Parathyroid adenoma (tissue), 2 donors: ENCODE measurements around the gene GDPD4.

Experiments
- H2AFZ ChIP-seq: fragments of 300-600 bp; sonication (generic); one replicate; pipeline ENCODE4 v1.7.0; 2017; ENCODE audit warnings: antibody characterized with exemption, mild to moderate bottlenecking
- H3K27ac ChIP-seq: fragments of 300-600 bp; sonication (generic); one replicate; pipeline ENCODE4 v1.7.0; 2017
- H3K27me3 ChIP-seq: fragments of 300-600 bp; sonication (generic); one replicate; pipeline ENCODE4 v1.7.0; 2017; ENCODE audit warnings: low read length; ENCODE audit not compliant: control insufficient read depth, insufficient read depth
- H3K36me3 ChIP-seq: fragments of 300-600 bp; sonication (generic); one replicate; pipeline ENCODE4 v1.7.0; 2017; ENCODE audit warnings: low read length; ENCODE audit not compliant: control insufficient read depth, insufficient read depth
- H3K4me1 ChIP-seq: fragments of 300-600 bp; sonication (generic); one replicate; pipeline ENCODE4 v1.7.0; 2017; ENCODE audit warnings: control low read depth
- H3K4me2 ChIP-seq: fragments of 300-600 bp; sonication (generic); one replicate; pipeline ENCODE4 v1.7.0; 2017; ENCODE audit warnings: low read length
- H3K4me3 ChIP-seq: fragments of 300-600 bp; sonication (generic); one replicate; pipeline ENCODE4 v1.7.0; 2017; ENCODE audit warnings: low read depth, low read length
- H3K79me2 ChIP-seq: fragments of 300-600 bp; sonication (generic); one replicate; pipeline ENCODE4 v1.7.0; 2017; ENCODE audit warnings: control low read depth
- H3K9ac ChIP-seq: fragments of 300-600 bp; sonication (generic); one replicate; pipeline ENCODE4 v1.7.0; 2017; ENCODE audit warnings: mild to moderate bottlenecking
- H3K9me3 ChIP-seq: fragments of 300-600 bp; sonication (generic); one replicate; pipeline ENCODE4 v1.7.0; 2017; ENCODE audit warnings: low read length; ENCODE audit not compliant: control insufficient read depth
- TF ChIP-seq, protein P1 (sequence below): fragments of 300-600 bp; sonication (generic); IDR thresholded peaks from one replicate; pipeline ENCODE4 v1.7.0; 2017; ENCODE audit warnings: antibody characterized with exemption, mild to moderate bottlenecking
- donor health status: primary hyperparathyroidism.

The GDPD4 gene

DNA sequence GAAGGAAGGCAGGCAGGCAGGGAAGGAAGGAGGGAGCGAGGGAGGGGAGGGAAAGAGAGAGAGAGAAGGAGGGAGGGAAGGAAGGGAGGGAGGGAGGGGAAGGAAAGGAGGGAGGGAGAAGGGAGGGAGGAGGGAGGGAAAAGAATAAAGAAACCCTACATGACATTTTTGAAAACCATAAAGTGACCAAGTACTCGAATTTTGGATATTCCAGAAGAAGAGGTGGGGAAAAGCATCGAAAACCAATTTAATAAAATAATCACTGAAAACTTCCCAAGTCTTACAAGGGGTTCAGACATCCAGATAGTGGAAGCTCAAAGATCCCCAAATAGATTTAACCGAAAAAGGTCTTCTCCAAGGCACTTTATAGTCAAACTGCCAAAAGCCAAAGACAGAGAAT lies 11.7 kb downstream of the GDPD4 start:
- Histone ChIP-seq H3K4me3 (no peak overlapping the region), H3K79me2 (no peaks in the 10 kb centered on the region), H3K9ac (no peak overlapping the region), H3K27ac (no peak overlapping the region), H3K27me3 (no peaks in the 10 kb centered on the region), H3K4me1 (no peaks in the 10 kb centered on the region), H3K36me3 (no peaks in the 10 kb centered on the region), H3K4me2 (no peak overlapping the region), H3K9me3 (no peaks in the 10 kb centered on the region), H2AFZ (no peak overlapping the region)
- TF ChIP-seq, protein P1, sequence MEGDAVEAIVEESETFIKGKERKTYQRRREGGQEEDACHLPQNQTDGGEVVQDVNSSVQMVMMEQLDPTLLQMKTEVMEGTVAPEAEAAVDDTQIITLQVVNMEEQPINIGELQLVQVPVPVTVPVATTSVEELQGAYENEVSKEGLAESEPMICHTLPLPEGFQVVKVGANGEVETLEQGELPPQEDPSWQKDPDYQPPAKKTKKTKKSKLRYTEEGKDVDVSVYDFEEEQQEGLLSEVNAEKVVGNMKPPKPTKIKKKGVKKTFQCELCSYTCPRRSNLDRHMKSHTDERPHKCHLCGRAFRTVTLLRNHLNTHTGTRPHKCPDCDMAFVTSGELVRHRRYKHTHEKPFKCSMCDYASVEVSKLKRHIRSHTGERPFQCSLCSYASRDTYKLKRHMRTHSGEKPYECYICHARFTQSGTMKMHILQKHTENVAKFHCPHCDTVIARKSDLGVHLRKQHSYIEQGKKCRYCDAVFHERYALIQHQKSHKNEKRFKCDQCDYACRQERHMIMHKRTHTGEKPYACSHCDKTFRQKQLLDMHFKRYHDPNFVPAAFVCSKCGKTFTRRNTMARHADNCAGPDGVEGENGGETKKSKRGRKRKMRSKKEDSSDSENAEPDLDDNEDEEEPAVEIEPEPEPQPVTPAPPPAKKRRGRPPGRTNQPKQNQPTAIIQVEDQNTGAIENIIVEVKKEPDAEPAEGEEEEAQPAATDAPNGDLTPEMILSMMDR = no peak

DNA sequence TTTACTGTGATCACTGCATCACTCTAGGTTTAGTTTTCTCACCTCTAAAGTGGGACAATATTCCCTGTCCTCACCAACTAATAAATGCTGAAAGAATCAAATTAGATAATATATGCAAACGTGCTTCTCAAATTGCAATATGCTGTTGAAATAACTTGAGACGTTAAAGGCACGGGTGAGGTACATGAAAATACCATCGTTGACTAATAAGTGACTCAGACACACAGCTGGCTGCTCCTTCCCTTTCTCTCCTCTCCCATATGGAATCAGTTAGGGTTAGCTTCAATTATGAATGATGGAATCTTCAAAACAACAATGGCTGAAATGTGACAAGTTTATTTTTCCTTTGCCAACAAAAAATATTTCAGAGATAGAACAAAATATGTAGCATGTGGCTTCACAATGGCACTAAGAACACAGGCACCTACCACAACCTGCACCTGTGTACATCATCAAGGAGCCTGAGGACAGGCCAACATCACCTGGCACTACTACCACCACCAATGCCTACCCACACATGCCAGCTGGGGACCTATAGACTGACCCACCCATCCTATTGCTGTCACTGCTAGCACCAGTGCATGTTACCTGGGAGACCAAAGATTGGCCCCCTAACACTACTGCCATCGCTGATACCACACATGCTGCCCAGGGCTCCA lies 13.7 kb downstream of the GDPD4 start:
- H3K27me3 ChIP-seq = no peaks in the 10 kb centered on the region
- no peaks in the 10 kb centered on the region for H3K4me1 ChIP-seq
- H3K4me3 ChIP-seq = no peak overlapping the region
- no peaks in the 10 kb centered on the region for H3K36me3 ChIP-seq
- H3K9me3 ChIP-seq = no peaks in the 10 kb centered on the region
- H3K27ac ChIP-seq = no peak overlapping the region
- no peaks in the 10 kb centered on the region for H3K79me2 ChIP-seq
- H3K4me2 ChIP-seq = no peak overlapping the region
- no peak overlapping the region for H3K9ac ChIP-seq
- TF ChIP-seq, protein P1 = no peak
- no peak overlapping the region for H2AFZ ChIP-seq

DNA sequence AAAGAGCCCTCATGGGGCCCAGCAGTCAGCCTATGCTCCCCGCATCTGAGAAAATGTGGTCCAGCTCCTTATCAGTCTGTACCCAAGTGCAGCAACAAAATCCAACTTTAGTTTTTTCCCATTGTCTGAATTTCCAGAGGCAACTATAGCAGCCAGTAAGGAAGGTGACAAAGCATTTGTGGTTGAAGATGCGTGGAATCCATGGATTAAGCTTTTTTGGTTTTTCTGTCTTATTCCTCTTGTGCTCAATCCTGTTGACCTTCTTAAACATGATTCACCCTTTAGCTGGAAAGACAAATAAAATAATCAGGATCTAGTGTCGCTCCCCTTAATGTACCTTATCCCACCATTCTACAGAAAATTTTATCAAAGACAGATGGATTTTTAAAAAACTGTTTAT lies 14.3 kb downstream of the GDPD4 start:
- TF ChIP-seq, protein P1 = no peak
- Histone ChIP-seq H3K4me2 (no peak overlapping the region), H3K9ac (no peak overlapping the region), H3K4me1 (no peaks in the 10 kb centered on the region), H2AFZ (no peak overlapping the region), H3K27me3 (no peaks in the 10 kb centered on the region), H3K27ac (no peak overlapping the region), H3K9me3 (no peaks in the 10 kb centered on the region), H3K79me2 (no peaks in the 10 kb centered on the region), H3K36me3 (no peaks in the 10 kb centered on the region), H3K4me3 (no peak overlapping the region)

- no peaks in the 10 kb centered on the region for H3K79me2 ChIP-seq
- no peaks in the 10 kb centered on the region for H3K9me3 ChIP-seq
- H3K4me3 ChIP-seq = no peak overlapping the region
- no peak overlapping the region for H3K27ac ChIP-seq
- H3K9ac ChIP-seq = no peak overlapping the region
- no peaks in the 10 kb centered on the region for H3K36me3 ChIP-seq
- no peaks in the 10 kb centered on the region for H3K4me1 ChIP-seq
- TF ChIP-seq, protein P1 = no peak
- H3K4me2 ChIP-seq = no peak overlapping the region
- H2AFZ ChIP-seq = no peak overlapping the region
- H3K27me3 ChIP-seq = no peaks in the 10 kb centered on the region
Observed at GRCh38 chr11:77284476-77285468, 16.7 kb downstream of the GDPD4 start.
